GM23338 (cell line): ENCODE measurements around the gene DLG2. TPM values are rescaled to one million over a fixed set of nuclear protein-coding genes. Genes with fewer than 3 reads are reported as not detected.

Experiments used
- CREB1 ChIP-seq: fragments of 250-450 bp; sonication (Bioruptor Pico); IDR thresholded peaks from 2 replicates; pipeline ENCODE4 v1.5.0; 2020; ENCODE audit warnings: low read depth, mild to moderate bottlenecking, moderate library complexity
- ETS1 ChIP-seq: IDR thresholded peaks from 2 replicates; pipeline ENCODE4 v1.6.1; 2016; ENCODE audit warnings: antibody characterized with exemption
- EZH2 ChIP-seq: fragments of 200-600 bp; sonication (generic); IDR thresholded peaks from one replicate; pipeline ENCODE4 v1.8.0; 2017; ENCODE audit warnings: antibody characterized with exemption, mild to moderate bottlenecking, low read depth; ENCODE audit not compliant: unreplicated experiment
- NANOG ChIP-seq: IDR thresholded peaks from 2 replicates; pipeline ENCODE4 v1.6.1; 2016; ENCODE audit warnings: antibody characterized with exemption, borderline replicate concordance
- POLR2AphosphoS5 ChIP-seq: IDR thresholded peaks from 2 replicates; pipeline ENCODE4 v1.6.1; 2016; ENCODE audit warnings: antibody characterized with exemption, low read depth
- REST ChIP-seq: IDR thresholded peaks from one replicate; pipeline ENCODE4 v1.6.1; 2018; ENCODE audit warnings: antibody characterized with exemption; ENCODE audit not compliant: unreplicated experiment
- ZNF331 ChIP-seq: fragments of 250-450 bp; sonication (Bioruptor Pico); IDR thresholded peaks from 2 replicates; pipeline ENCODE4 v1.5.0; 2020; ENCODE audit warnings: low read depth, mild to moderate bottlenecking, moderate library complexity
- ZNF462 ChIP-seq: fragments of 250-450 bp; sonication (Bioruptor Pico); IDR thresholded peaks from 2 replicates; pipeline ENCODE4 v1.5.0; 2020; ENCODE audit warnings: mild to moderate bottlenecking, moderate library complexity
- polyA plus RNA-seq: library from polyadenylated mRNA; unstranded; fragments of >200 nt; fragmentation: Nextera tagmentation; extraction: Ambion mirVana; gene quantifications from 2 replicates; pipeline ENCODE4 v1.2.1, GENCODE V29; 2016
- total RNA-seq: library from RNA; depleted of rRNA; stranded (reverse); fragments of >200 nt; shearing (Covaris generic); gene quantifications from 2 replicates; pipeline ENCODE4 v1.2.3, GENCODE V29; 2014

Gene DLG2
- total and polyA plus RNA-seq, 2 experiments from 2014 or later: 19.8 to 21.5 TPM

- TF ChIP-seq ZNF462: no peak
- TF ChIP-seq POLR2AphosphoS5: no peak
- TF ChIP-seq REST: no peak
- no peak for TF ChIP-seq ETS1
- TF ChIP-seq EZH2: no peak
- TF ChIP-seq NANOG: no peak
- TF ChIP-seq ZNF331 (CRISPR knock-in tag): no peak
- no peak for TF ChIP-seq CREB1
These were observed 658.0 kb downstream of the DLG2 start (continued) for GRCh38 chr11:84969103-84969502.
